Neural cell (in vitro differentiated cells): Measurements from ENCODE around the gene CCDC81. TPM values are rescaled to one million over a fixed set of nuclear protein-coding genes. Genes with fewer than 3 reads are reported as not detected.
"Not testable (repeated sequence)": the region's sequence is repeated elsewhere in the genome, so short reads cannot be mapped to it uniquely, and the experiment has no call there.

Experiments used
- H2AFZ ChIP-seq: fragments of 200-600, 300-800 bp; sonication (generic), shearing (Covaris generic); 2 replicates; pipeline ENCODE4 v1.6.0; 2014; ENCODE audit warnings: low read depth, mild to moderate bottlenecking, antibody characterized with exemption, low read length, moderate library complexity
- H3F3A ChIP-seq: fragments of 200-600 bp; shearing (Covaris generic); 2 replicates; pipeline ENCODE4 v1.6.1; 2016; ENCODE audit warnings: mild to moderate bottlenecking, moderate library complexity, mixed read lengths, antibody characterized with exemption, low read length; ENCODE audit not compliant: insufficient read depth, poor library complexity, severe bottlenecking
- H3K27ac ChIP-seq: fragments of 200-600, 300-800 bp; sonication (generic), shearing (Covaris generic); 2 replicates; pipeline ENCODE4 v1.5.1; 2014; ENCODE audit warnings: mild to moderate bottlenecking, low read length, moderate library complexity
- H3K27me3 ChIP-seq: fragments of 300-800, 200-600 bp; sonication (generic), shearing (Covaris generic); 2 replicates; pipeline ENCODE4 v1.6.0; 2014; ENCODE audit warnings: mild to moderate bottlenecking, low read depth, low read length, moderate library complexity; ENCODE audit not compliant: insufficient read depth
- H3K36me3 ChIP-seq: fragments of 300-800, 200-600 bp; sonication (generic), shearing (Covaris generic); 2 replicates; pipeline ENCODE4 v1.5.1; 2014; ENCODE audit warnings: mild to moderate bottlenecking, antibody characterized with exemption, low read length, moderate library complexity; ENCODE audit not compliant: insufficient read depth
- H3K4me2 ChIP-seq: fragments of 300-800, 200-600 bp; sonication (generic), shearing (Covaris generic); 2 replicates; pipeline ENCODE4 v1.6.0; 2014; ENCODE audit warnings: mild to moderate bottlenecking, low read length
- H3K4me3 ChIP-seq: fragments of 300-800, 200-600 bp; sonication (generic), shearing (Covaris generic); 2 replicates; pipeline ENCODE4 v1.5.1; 2014; ENCODE audit warnings: mild to moderate bottlenecking, low read length, moderate library complexity
- H3K79me2 ChIP-seq: fragments of 200-600 bp; shearing (Covaris generic); replicated peaks from 2 replicates; pipeline ENCODE4 v1.6.0; 2014; ENCODE audit warnings: mild to moderate bottlenecking, low read length, moderate library complexity; ENCODE audit not compliant: insufficient read depth
- H3K9ac ChIP-seq: fragments of 300-800, 200-600 bp; sonication (generic), shearing (Covaris generic); 2 replicates; pipeline ENCODE4 v1.6.1; 2016; ENCODE audit warnings: mild to moderate bottlenecking, low read length, mixed read lengths
- H3K9me2 ChIP-seq: fragments of 200-600 bp; shearing (Covaris generic); 2 replicates; pipeline ENCODE4 v1.6.1; 2016; ENCODE audit warnings: mild to moderate bottlenecking, low read length, mixed read lengths; ENCODE audit not compliant: insufficient read depth
- H3K9me3 ChIP-seq: fragments of 200-600, 300-800 bp; sonication (generic), shearing (Covaris generic); 2 replicates; pipeline ENCODE4 v1.6.1; 2016; ENCODE audit warnings: mild to moderate bottlenecking, mixed run types, low read length, moderate library complexity, mixed read lengths
- H4K20me1 ChIP-seq: fragments of 200-600 bp; shearing (Covaris generic); 2 replicates; pipeline ENCODE4 v1.6.1; 2016; ENCODE audit warnings: mild to moderate bottlenecking, mixed run types; ENCODE audit not compliant: insufficient read depth
- EP300 ChIP-seq: fragments of 450-650 bp; conservative IDR thresholded peaks from 2 replicates; pipeline ENCODE4 v1.6.1; 2014; ENCODE audit warnings: antibody characterized with exemption, mild to moderate bottlenecking, moderate library complexity; ENCODE audit not compliant: poor library complexity, severe bottlenecking
- EZH2 ChIP-seq: fragments of 200-600, 300-800 bp; shearing (Covaris generic), sonication (generic); IDR thresholded peaks from 2 replicates; pipeline ENCODE4 v1.6.1; 2014; ENCODE audit warnings: antibody characterized with exemption, low read length, borderline replicate concordance, mild to moderate bottlenecking; ENCODE audit not compliant: insufficient read depth, poor library complexity, severe bottlenecking
- MXI1 ChIP-seq: fragments of 450-650 bp; conservative IDR thresholded peaks from 2 replicates; pipeline ENCODE4 v1.6.1; 2014; ENCODE audit warnings: antibody characterized with exemption, mild to moderate bottlenecking; ENCODE audit not compliant: poor library complexity, severe bottlenecking
- POLR2AphosphoS5 ChIP-seq: IDR thresholded peaks from 2 replicates; pipeline ENCODE4 v1.6.1; 2012
- RAD21 ChIP-seq: fragments of 450-650 bp; conservative IDR thresholded peaks from 2 replicates; pipeline ENCODE4 v1.6.1; 2014; ENCODE audit warnings: antibody characterized with exemption, mild to moderate bottlenecking, moderate library complexity
- REST ChIP-seq: IDR thresholded peaks from 2 replicates; pipeline ENCODE4 v1.6.1; 2012; ENCODE audit warnings: borderline replicate concordance
- SMC3 ChIP-seq: fragments of 450-650 bp; conservative IDR thresholded peaks from 2 replicates; pipeline ENCODE4 v1.6.1; 2014; ENCODE audit warnings: antibody characterized with exemption, mild to moderate bottlenecking, moderate library complexity; ENCODE audit not compliant: poor library complexity
- TAF1 ChIP-seq: IDR thresholded peaks from 2 replicates; pipeline ENCODE4 v1.6.1; 2012; ENCODE audit warnings: low read depth
- polyA plus RNA-seq: library from polyadenylated mRNA; depleted of rRNA; stranded (reverse); fragments of >200 nt; gene quantifications from 2 replicates; pipeline ENCODE4 v1.2.3, GENCODE V29; 2014
- TF ChIP-seq, protein P1 (sequence below): fragments of 450-650 bp; IDR thresholded peaks from 2 replicates; pipeline ENCODE4 v1.5.1; 2014; ENCODE audit warnings: antibody characterized with exemption, mild to moderate bottlenecking, moderate library complexity; ENCODE audit not compliant: poor library complexity, severe bottlenecking

CCDC81 gene
- polyA plus RNA-seq, 1 donor from 2014 or later = 2.5 TPM

DNA sequence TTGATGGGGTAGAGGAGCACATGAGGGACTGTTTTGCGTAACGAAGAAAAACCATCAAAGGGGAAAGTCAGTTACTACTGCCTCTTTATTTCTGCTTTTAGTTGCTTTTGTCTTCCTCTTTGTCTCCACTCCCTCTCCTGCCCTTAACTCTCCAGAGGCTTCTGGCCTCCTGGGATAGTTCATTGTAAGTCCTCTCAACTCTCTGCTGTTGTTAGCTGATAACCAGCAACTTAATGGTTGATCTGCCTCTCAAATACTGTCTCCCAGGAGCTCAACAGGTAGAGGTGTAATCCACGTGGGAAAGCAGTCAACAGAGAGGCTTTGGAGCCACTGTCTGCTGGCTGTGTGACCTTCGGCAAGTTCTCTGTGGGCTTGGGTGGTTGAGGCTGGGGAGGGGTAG, 47.3 kb downstream of the CCDC81 start:
- no peak overlapping the region for H3K4me2 ChIP-seq
- no peaks in the 10 kb centered on the region for H3K79me2 ChIP-seq
- TF ChIP-seq EP300 = no peak
- no peak overlapping the region for H3K9ac ChIP-seq
- no peaks in the 10 kb centered on the region for H3K9me2 ChIP-seq
- H3K9me3 ChIP-seq = no peaks in the 10 kb centered on the region
- no peak overlapping the region for H3K27ac ChIP-seq
- no peaks in the 10 kb centered on the region for H3F3A ChIP-seq
- no peaks in the 10 kb centered on the region for H4K20me1 ChIP-seq
- H2AFZ ChIP-seq = no peak overlapping the region
- no peaks in the 10 kb centered on the region for H3K36me3 ChIP-seq
- no peaks in the 10 kb centered on the region for H3K27me3 ChIP-seq
- no peak overlapping the region for H3K4me3 ChIP-seq

DNA sequence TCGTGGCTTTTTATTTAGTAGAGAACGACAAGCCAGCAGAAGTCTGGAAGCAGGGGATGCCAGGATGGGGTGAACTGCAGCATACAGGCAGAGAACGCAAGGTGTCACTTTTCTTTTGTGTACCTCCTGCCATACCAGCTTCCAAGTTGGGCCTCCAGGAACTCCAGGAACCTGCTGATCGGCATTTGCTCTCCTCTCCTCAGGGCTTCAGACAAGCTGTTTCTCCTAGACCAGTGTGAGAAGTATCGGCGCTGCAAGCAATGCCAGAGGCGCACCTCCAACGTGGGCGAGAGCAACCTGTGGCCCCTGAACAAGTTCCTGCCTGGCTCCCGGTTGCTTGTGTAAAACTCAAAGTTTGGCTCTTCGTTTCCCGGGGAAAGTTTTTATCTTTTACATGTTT, 47.7 kb downstream of the CCDC81 start:
- Histone ChIP-seq H3K9ac (no peak overlapping the region), H3K27me3 (no peaks in the 10 kb centered on the region), H3K4me2 (no peak overlapping the region), H3K79me2 (no peaks in the 10 kb centered on the region), H3K9me2 (no peaks in the 10 kb centered on the region), H3K36me3 (no peaks in the 10 kb centered on the region), H3K4me3 (no peak overlapping the region), H2AFZ (no peak overlapping the region), H3K27ac (no peak overlapping the region), H3F3A (no peaks in the 10 kb centered on the region), H4K20me1 (no peaks in the 10 kb centered on the region), H3K9me3 (no peaks in the 10 kb centered on the region)
- TF ChIP-seq MXI1 = no peak
- TF ChIP-seq POLR2AphosphoS5 = no peak
- no peak for TF ChIP-seq TAF1
- no peak for TF ChIP-seq REST
- TF ChIP-seq RAD21 = no peak
- TF ChIP-seq SMC3 = no peak
- no peak for TF ChIP-seq EP300
- no peak for TF ChIP-seq EZH2
- TF ChIP-seq, protein P1, sequence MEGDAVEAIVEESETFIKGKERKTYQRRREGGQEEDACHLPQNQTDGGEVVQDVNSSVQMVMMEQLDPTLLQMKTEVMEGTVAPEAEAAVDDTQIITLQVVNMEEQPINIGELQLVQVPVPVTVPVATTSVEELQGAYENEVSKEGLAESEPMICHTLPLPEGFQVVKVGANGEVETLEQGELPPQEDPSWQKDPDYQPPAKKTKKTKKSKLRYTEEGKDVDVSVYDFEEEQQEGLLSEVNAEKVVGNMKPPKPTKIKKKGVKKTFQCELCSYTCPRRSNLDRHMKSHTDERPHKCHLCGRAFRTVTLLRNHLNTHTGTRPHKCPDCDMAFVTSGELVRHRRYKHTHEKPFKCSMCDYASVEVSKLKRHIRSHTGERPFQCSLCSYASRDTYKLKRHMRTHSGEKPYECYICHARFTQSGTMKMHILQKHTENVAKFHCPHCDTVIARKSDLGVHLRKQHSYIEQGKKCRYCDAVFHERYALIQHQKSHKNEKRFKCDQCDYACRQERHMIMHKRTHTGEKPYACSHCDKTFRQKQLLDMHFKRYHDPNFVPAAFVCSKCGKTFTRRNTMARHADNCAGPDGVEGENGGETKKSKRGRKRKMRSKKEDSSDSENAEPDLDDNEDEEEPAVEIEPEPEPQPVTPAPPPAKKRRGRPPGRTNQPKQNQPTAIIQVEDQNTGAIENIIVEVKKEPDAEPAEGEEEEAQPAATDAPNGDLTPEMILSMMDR = no peak

DNA sequence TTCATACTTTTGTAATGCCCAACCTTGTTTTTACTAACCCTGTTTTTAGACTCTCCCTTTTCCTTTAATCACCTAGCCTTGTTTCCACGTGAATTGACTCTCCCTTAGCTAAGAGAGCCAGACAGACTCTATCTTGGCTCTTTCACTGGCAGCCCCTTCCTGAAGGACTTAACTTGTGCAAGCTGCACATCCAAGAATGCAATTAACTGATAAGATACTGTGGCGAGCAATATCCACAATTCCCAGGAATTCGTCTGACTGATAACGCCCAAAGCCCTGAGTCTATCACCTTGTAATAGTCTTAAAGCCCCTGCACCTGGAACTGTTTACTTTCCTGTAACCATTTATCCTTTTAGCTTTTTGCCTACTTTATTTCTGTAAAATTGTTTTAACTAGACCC, 48.8 kb downstream of the CCDC81 start:
- H3K4me3 ChIP-seq, H3K9me3 ChIP-seq, H3K27me3 ChIP-seq, H2AFZ ChIP-seq, H4K20me1 ChIP-seq, H3K79me2 ChIP-seq, H3F3A ChIP-seq, H3K4me2 ChIP-seq, H3K9me2 ChIP-seq, H3K36me3 ChIP-seq, H3K9ac ChIP-seq, H3K27ac ChIP-seq: not testable (repeated sequence)
